Amniotic stem cell (primary cell): ENCODE results near the gene KRT14.
"Not testable (repeated sequence)": the region's sequence is repeated elsewhere in the genome, so short reads cannot be mapped to it uniquely, and the experiment has no call there.

Experiments
- DNase-seq: peaks from one replicate; lab custom pipeline; 2025; lab: John Stamatoyannopoulos, UW

KRT14 gene

GRCh38 chr17:41622340-41623183, 35.9 kb upstream of the KRT14 start:
- DNase-seq = not testable (repeated sequence)

GRCh38 chr17:41621916-41622315, 35.2 kb upstream of the KRT14 start:
- no peak for DNase-seq

GRCh38 chr17:41621435-41621817, 34.7 kb upstream of the KRT14 start:
- DNase-seq = not testable (repeated sequence)

- DNase-seq = no peak
Measured at GRCh38 chr17:41620583-41621434, 34.1 kb upstream of the KRT14 start.

DNA sequence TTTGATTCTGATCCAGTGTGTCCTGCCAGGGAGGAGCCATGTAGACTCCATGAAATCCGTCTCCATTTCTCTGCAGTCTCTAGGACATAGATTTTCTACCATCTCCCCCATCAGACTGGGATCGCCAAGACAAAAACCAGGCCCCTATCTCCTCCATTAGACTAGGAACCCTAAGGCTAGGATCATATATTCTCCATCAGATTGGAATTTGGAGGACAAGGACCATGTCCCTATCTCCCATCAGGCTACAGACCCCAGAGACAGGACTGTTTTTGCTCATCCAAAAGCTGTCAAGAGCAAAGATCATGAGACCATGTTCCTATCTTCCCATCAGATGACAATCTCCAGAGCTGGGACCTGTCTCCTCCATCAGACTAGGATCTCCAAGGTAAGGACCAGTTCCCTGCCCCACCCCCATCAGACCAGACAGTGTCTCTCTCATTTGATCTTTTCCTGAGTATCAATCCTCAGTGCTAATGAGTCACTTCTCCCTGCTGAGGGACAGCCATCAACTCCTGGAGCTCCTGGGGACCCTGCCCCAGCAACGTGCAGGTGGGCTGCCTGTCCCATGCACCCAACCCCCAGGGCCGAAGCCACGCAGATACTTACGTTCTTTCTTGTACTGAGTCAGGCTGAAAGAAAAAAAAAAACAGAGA, 33.4 kb upstream of the KRT14 start:
- not testable (repeated sequence) for DNase-seq

- no peak for DNase-seq
Measured at GRCh38 chr17:41619036-41619926, 32.6 kb upstream of the KRT14 start.

DNA sequence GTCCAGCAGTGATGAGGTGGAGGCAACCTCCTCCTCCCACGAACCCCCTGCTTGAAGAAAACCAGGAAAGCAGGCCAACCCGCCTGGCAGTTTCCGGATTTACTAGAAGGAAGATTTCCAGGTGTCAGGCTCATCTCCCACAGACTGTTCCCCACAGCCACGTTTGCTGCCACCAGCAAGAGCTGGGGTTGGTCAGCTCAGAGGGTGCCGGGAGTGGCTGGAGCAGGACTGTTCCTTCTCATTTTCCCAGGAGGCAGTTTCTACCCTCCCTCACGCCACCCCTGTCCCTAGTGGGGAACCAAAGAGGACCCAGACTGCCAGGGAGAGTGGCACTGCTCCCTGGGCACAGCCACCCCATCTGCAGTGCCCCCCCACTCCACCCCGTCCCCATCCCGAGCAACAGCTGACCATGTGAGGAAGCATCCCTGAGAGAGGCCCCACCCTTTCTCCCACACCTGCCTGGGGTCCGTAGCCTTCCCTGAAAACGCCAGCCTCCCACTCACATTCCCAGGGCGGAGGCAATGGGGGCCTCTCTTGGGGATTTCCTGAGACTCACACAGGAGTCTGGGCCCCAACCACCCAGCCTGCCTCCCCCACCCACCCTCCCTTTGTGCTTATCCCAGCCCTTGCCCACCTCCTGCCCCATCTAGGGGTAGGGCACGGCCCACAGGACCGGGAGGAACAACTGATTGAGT, 31.8 kb upstream of the KRT14 start:
- no peak for DNase-seq

GRCh38 chr17:41617698-41618097, 31.0 kb upstream of the KRT14 start:
- DNase-seq = no peak

DNA sequence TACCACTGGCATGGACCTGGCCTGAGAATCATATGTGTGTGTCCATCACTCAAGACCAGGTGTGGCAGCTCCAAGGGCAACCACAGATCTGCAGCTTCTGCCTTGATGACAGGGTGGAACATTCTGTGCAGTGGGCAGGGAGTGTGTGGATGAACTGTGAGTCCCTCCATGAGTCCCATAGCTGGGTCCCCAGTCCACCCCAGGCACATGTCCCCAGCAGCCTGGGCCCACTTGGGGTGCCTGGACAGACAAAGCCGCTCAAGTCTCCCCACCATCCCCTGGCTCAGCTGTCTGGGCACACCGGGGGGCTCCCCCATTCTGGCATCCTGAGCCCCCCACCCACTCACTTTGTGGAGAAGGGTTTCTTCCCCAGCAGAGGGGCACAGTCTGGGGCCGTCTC, 30.4 kb upstream of the KRT14 start:
- DNase-seq = no peak

DNA sequence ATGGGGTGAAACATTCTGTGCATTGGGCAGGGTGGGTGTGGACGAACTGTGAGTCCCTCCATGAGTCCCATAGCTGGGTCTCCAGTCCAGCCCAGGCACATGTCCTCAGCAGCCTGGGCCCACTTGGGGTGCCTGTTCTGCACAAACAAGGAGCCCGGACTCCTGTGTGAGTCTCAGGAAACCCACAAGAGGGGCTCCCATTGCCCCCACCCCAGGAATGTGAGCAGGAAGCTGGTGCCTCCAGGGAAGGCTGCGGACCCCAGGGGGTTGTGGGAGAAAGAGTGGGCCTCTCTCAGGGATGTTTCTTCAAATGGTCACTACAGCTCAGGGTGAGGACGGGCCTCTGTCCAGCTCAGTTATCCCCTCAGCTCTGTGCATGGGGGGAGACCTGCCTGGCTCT, 29.8 kb upstream of the KRT14 start:
- DNase-seq = not testable (repeated sequence)

GRCh38 chr17:41615454-41615853, 28.8 kb upstream of the KRT14 start:
- DNase-seq = no peak

GRCh38 chr17:41614767-41615166, 28.1 kb upstream of the KRT14 start:
- DNase-seq = not testable (repeated sequence)

- DNase-seq = no peak
Measured at GRCh38 chr17:41614098-41614497, 27.4 kb upstream of the KRT14 start.

- DNase-seq = no peak
Measured at GRCh38 chr17:41613277-41614082, 26.8 kb upstream of the KRT14 start.

- DNase-seq = peak; percentile 17
Measured at GRCh38 chr17:41612376-41613160, 25.9 kb upstream of the KRT14 start, which contains the start of gene KRT16. TSS of gene KRT16 (minus strand) at chr17:41612767. CDS start at chr17:41612688, 79 bp downstream.

- no peak for DNase-seq
Measured at GRCh38 chr17:41610965-41611640, 24.4 kb upstream of the KRT14 start.

GRCh38 chr17:41610061-41610517, 23.4 kb upstream of the KRT14 start:
- DNase-seq = not testable (repeated sequence)

GRCh38 chr17:41606930-41607329, 20.2 kb upstream of the KRT14 start:
- not testable (repeated sequence) for DNase-seq
